CD14-positive monocyte (primary cell): ENCODE results near the gene TAP2. TPM values are rescaled to one million over a fixed set of nuclear protein-coding genes. Genes with fewer than 3 reads are reported as not detected.

Source experiments
- DNase-seq, 3 donors: peaks; one replicate each; pipeline ENCODE4 v3.0.0-alpha.2; 2011 to 2022
- H2AFZ ChIP-seq: 2 replicates; pipeline ENCODE4 v1.6.0; 2012; ENCODE audit warnings: mild to moderate bottlenecking, low read depth, low read length, inconsistent platforms; ENCODE audit not compliant: insufficient read depth, poor library complexity, severe bottlenecking
- H3K27ac ChIP-seq, 2 donors: 1 replicate in 1 of 2; 2 replicates in 1 of 2; pipeline ENCODE4 v1.5.1; 2012 to 2013; ENCODE audit warnings: low read length in 2 of 2, control low read depth in 1 of 2, inconsistent platforms in 1 of 2, low read depth in 1 of 2, mild to moderate bottlenecking in 1 of 2
- H3K27me3 ChIP-seq, 2 donors: one replicate each; pipeline versions ENCODE4 v1.6.0 to v1.6.1; 2011 to 2013; ENCODE audit warnings: low read length in 2 of 2; ENCODE audit not compliant: control insufficient read depth in 2 of 2, insufficient read depth in 2 of 2
- H3K36me3 ChIP-seq, 2 donors: replicated peaks in 1 of 2; 1 replicate in 1 of 2; 2 replicates in 1 of 2; pipeline versions ENCODE4 v1.5.1 to v1.6.1; 2012 to 2013; ENCODE audit warnings: low read length in 2 of 2, control low read depth in 1 of 2, inconsistent platforms in 1 of 2, mild to moderate bottlenecking in 1 of 2; ENCODE audit not compliant: insufficient read depth in 2 of 2, control insufficient read depth in 1 of 2
- H3K4me1 ChIP-seq, 2 donors: 1 replicate in 1 of 2; 2 replicates in 1 of 2; pipeline versions ENCODE4 v1.5.1 to v1.6.1; 2012 to 2013; ENCODE audit warnings: low read length in 2 of 2, control low read depth in 1 of 2, inconsistent platforms in 1 of 2, mild to moderate bottlenecking in 1 of 2, moderate library complexity in 1 of 2; ENCODE audit not compliant: insufficient read depth in 2 of 2, control insufficient read depth in 1 of 2
- H3K4me2 ChIP-seq: replicated peaks from 2 replicates; pipeline ENCODE3; 2012; ENCODE audit warnings: low read length, moderate library complexity, mild to moderate bottlenecking; ENCODE audit not compliant: poor library complexity, severe bottlenecking; ENCODE audit errors: extremely low read depth
- H3K4me3 ChIP-seq, 3 experiments: fragments of 200-600 bp in 1 of 3; sonication (generic) in 1 of 3; replicated peaks in 1 of 3; 1 replicate in 2 of 3; 2 replicates in 1 of 3; pipeline ENCODE4 v1.5.1; 2011 to 2013; ENCODE audit warnings: low read length in 3 of 3, mild to moderate bottlenecking in 3 of 3, control low read depth in 2 of 3, low read depth in 2 of 3, inconsistent platforms in 1 of 3, moderate library complexity in 1 of 3
- H3K79me2 ChIP-seq: 2 replicates; pipeline ENCODE4 v1.6.0; 2012; ENCODE audit warnings: mild to moderate bottlenecking, control low read depth, inconsistent platforms, low read length, moderate library complexity; ENCODE audit not compliant: insufficient read depth
- H3K9ac ChIP-seq: 2 replicates; pipeline ENCODE4 v1.6.0; 2017; ENCODE audit warnings: low read length, mild to moderate bottlenecking; ENCODE audit not compliant: insufficient read depth, poor library complexity, severe bottlenecking
- H3K9me3 ChIP-seq, 2 donors: replicated peaks in 1 of 2; 1 replicate in 1 of 2; 2 replicates in 1 of 2; pipeline versions ENCODE4 v1.5.1 to v1.6.1; 2012 to 2013; ENCODE audit warnings: low read length in 2 of 2, control low read depth in 1 of 2; ENCODE audit not compliant: control insufficient read depth in 1 of 2, insufficient read depth in 1 of 2
- H4K20me1 ChIP-seq: 2 replicates; pipeline ENCODE4 v1.6.0; 2012; ENCODE audit warnings: mild to moderate bottlenecking, low read length, control low read depth, moderate library complexity; ENCODE audit not compliant: insufficient read depth
- H3K27ac Mint-ChIP-seq, 7 donors: one replicate each; pipeline ENCODE4 v1.8.0; 2020; ENCODE audit warnings: mild to moderate bottlenecking in 7 of 7, mixed read lengths in 7 of 7, moderate library complexity in 6 of 7, inconsistent platforms in 2 of 7
- H3K27me3 Mint-ChIP-seq, 3 donors: one replicate each; pipeline ENCODE4 v1.8.0; 2021 to 2022; ENCODE audit warnings: low read depth in 3 of 3, mild to moderate bottlenecking in 3 of 3, mixed read lengths in 3 of 3, moderate library complexity in 3 of 3, inconsistent platforms in 1 of 3
- H3K36me3 Mint-ChIP-seq, 2 donors: one replicate each; pipeline ENCODE4 v1.8.0; 2020; ENCODE audit warnings: mixed read lengths in 2 of 2, inconsistent platforms in 1 of 2, mild to moderate bottlenecking in 1 of 2
- H3K4me1 Mint-ChIP-seq: one replicate; pipeline ENCODE4 v1.8.0; 2020; ENCODE audit warnings: mild to moderate bottlenecking, mixed read lengths
- H3K4me3 Mint-ChIP-seq, 2 donors: one replicate each; pipeline ENCODE4 v1.8.0; 2020; ENCODE audit warnings: mild to moderate bottlenecking in 2 of 2, mixed read lengths in 2 of 2, moderate library complexity in 1 of 2
- H3K9me3 Mint-ChIP-seq, 7 donors: one replicate each; pipeline ENCODE4 v1.8.0; 2020 to 2022; ENCODE audit warnings: mixed read lengths in 7 of 7, mild to moderate bottlenecking in 6 of 7, moderate library complexity in 6 of 7, inconsistent platforms in 2 of 7
- CTCF ChIP-seq: fragments of 200-600 bp; IDR thresholded peaks from one replicate; pipeline ENCODE4 v1.8.0; 2022; ENCODE audit warnings: antibody characterized with exemption, mild to moderate bottlenecking
- WGBS: methylation state at CpG from one replicate; pipeline ENCODE4 v1.1.5; 2013; ENCODE audit warnings: missing lambda C conversion rate; ENCODE audit not compliant: insufficient coverage; 5-methylcytosine and 5-hydroxymethylcytosine counted together
- intact Hi-C, 2 donors: fragments of 100-400 bp; cut with micrococcal nuclease; formaldehyde crosslinking; loops; one replicate each; pipeline versions ENCODE4 v1.15.0 to v1.15.1; 2023
- polyA plus RNA-seq, 3 donors: library from polyadenylated mRNA; depleted of rRNA in 1 of 3; unstranded in 2 of 3; stranded (reverse) in 1 of 3; fragments of 300-500 nt in 2 of 3; fragments of >200 nt in 1 of 3; fragmentation: Illumina TruSeq in 2 of 3; gene quantifications; 1 replicate in 2 of 3; 2 replicates in 1 of 3; pipeline ENCODE4 v1.2.3, GENCODE V29; 2012 to 2021

TAP2 gene
- polyA plus RNA-seq, 3 donors, result 12.6 to 48.7 (median 25.9) TPM

DNA sequence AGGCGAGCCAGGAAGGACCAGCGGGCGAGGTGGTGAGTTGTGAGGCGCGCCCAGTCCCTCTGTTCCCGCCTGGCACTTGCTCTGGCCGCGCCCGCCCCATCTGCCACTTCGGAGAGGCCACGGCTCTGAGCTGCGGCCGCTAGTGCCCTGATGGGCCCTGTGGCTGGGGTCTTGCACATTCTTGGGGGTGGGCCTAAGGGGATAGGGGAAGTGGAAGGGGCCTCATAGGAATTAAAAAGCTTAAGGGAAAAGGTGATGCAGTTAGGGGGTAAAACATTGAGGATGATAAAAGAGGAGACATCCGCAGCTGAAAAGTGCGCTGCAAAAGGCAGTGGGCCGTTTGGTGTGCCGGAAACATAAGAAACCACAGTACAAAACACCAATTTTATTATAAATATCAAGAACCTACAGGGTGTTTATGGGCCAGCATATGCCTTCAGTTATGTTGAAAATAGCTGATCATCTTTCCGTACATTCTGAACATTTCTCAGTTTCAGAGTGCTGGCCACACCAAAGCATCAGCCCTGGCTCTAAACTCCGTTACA, 6.4 kb upstream of the TAP2 start:
- Histone ChIP-seq H3K27me3 (no peaks in the 10 kb centered on the region), H4K20me1 (peaks cover 45% of the 10 kb centered on the region), H3K9me3 (no peaks in the 10 kb centered on the region), H3K4me1 (peaks cover 46 to 71% of the 10 kb centered on the region in 2 donors), H3K36me3 (peaks cover 54 to 70% of the 10 kb centered on the region in 2 donors), H2AFZ (peak overlapping the region; percentile 87), H3K4me2 (peak overlapping the region; percentile 97), H3K79me2 (peaks cover 85% of the 10 kb centered on the region), H3K27ac (peak overlapping the region; percentile 89 to 94), H3K4me3 (peak overlapping the region; percentile 65 to 87 (median 83)), H3K9ac (peak overlapping the region; percentile 95)
- Mint-ChIP-seq H3K4me3 (peak overlapping the region; percentile 98 to 99), H3K4me1 (peaks cover 78% of the 10 kb centered on the region), H3K9me3 (peaks cover 0 to 8% (median 3%) of the 10 kb centered on the region in 7 donors), H3K36me3 (peaks cover 72 to 81% of the 10 kb centered on the region in 2 donors), H3K27ac (peak overlapping the region; percentile 99 to 100 (median 100)), H3K27me3 (peaks cover 0 to 6% (median 0%) of the 10 kb centered on the region in 3 donors)
- DNase-seq, result no peak
- 0% methylated on average over 18 of the region's 19 CpGs for WGBS
- no peak for TF ChIP-seq CTCF
- intact Hi-C loops, result loop anchor here (1.0 to 5.0 kb wide), 2 partner anchors 8 to 127 kb away; partner anchors contain the start of gene TAP1 (in 2 of the 2)

- H3K36me3 Mint-ChIP-seq, result peaks cover 67 to 75% of the 10 kb centered on the region in 2 donors
These were observed 5.7 kb upstream of the TAP2 start, which contains the start of gene PSMB8 for GRCh38 chr6:32843979-32844838. PSMB8 (minus strand) TSS chr6:32844047; CDS start chr6:32843996, 51 bp downstream.

More at GRCh38 chr6:32843979-32844838, 5.7 kb upstream of the TAP2 start, which contains the start of gene PSMB8:
- H3K36me3 ChIP-seq, result peaks cover 51 to 65% of the 10 kb centered on the region in 2 donors
- peak within 1 kb of the TSS; percentile 95 for H3K9ac ChIP-seq
- H3K4me3 ChIP-seq, result peak within 1 kb of the TSS; percentile 65 to 87 (median 83)
- H3K9me3 Mint-ChIP-seq, result peaks cover 0 to 8% (median 3%) of the 10 kb centered on the region in 7 donors
- H3K27me3 Mint-ChIP-seq, result peaks cover 0 to 6% (median 0%) of the 10 kb centered on the region in 3 donors
- intact Hi-C loops, result loop anchor here (1.0 to 5.0 kb wide), 2 partner anchors 9 to 128 kb away; partner anchors contain the start of gene TAP1 (in 1 of the 2)
- peak within 1 kb of the TSS; percentile 89 to 94 for H3K27ac ChIP-seq
- no peaks in the 10 kb centered on the region for H3K9me3 ChIP-seq
- peaks cover 77% of the 10 kb centered on the region for H3K4me1 Mint-ChIP-seq
- peaks cover 39% of the 10 kb centered on the region for H4K20me1 ChIP-seq
- H3K27ac Mint-ChIP-seq, result peak within 1 kb of the TSS; percentile 99 to 100 (median 100)
- peaks cover 79% of the 10 kb centered on the region for H3K79me2 ChIP-seq
- no peak for TF ChIP-seq CTCF
- peak; percentile 96 for DNase-seq
- H3K27me3 ChIP-seq, result no peaks in the 10 kb centered on the region
- WGBS, result under 1% methylated on average over 33 of the region's 40 CpGs
- peak within 1 kb of the TSS; percentile 98 to 99 for H3K4me3 Mint-ChIP-seq
- H2AFZ ChIP-seq, result peak within 1 kb of the TSS; percentile 87
- peak within 1 kb of the TSS; percentile 97 for H3K4me2 ChIP-seq
- peaks cover 49 to 74% of the 10 kb centered on the region in 2 donors for H3K4me1 ChIP-seq
